Muscle of leg (tissue), 11 donors: ENCODE results near the gene TANGO2. TPM values are rescaled to one million over a fixed set of nuclear protein-coding genes. Genes with fewer than 3 reads are reported as not detected.

ENCODE experiments used
- DNase-seq: peaks from one replicate; pipeline ENCODE4 v3.0.0; 2013
- H3K27ac ChIP-seq: one replicate; pipeline ENCODE4 v1.5.1; 2013; ENCODE audit warnings: mild to moderate bottlenecking, low read length, control low read depth
- H3K27me3 ChIP-seq: one replicate; pipeline ENCODE4 v1.6.1; 2013; ENCODE audit warnings: low read length; ENCODE audit not compliant: control insufficient read depth, insufficient read depth
- H3K36me3 ChIP-seq: one replicate; pipeline ENCODE4 v1.6.1; 2013; ENCODE audit warnings: low read length; ENCODE audit not compliant: control insufficient read depth, insufficient read depth
- H3K4me1 ChIP-seq: one replicate; pipeline ENCODE4 v1.6.1; 2013; ENCODE audit warnings: low read length; ENCODE audit not compliant: control insufficient read depth, insufficient read depth
- H3K4me3 ChIP-seq: one replicate; pipeline ENCODE4 v1.5.1; 2013; ENCODE audit warnings: low read length, control low read depth
- H3K9me3 ChIP-seq: replicated peaks from 2 replicates; pipeline ENCODE4 v1.6.1; 2013; ENCODE audit warnings: low read depth, low read length; ENCODE audit not compliant: control insufficient read depth
- WGBS: methylation state at CpG from one replicate; pipeline ENCODE4 v1.1.5; 2013; ENCODE audit warnings: missing lambda C conversion rate; ENCODE audit not compliant: insufficient coverage; 5-methylcytosine and 5-hydroxymethylcytosine counted together
- polyA plus RNA-seq, 8 donors: library from polyadenylated mRNA; unstranded; fragments of 120-200 nt; gene quantifications; one replicate each; pipeline versions ENCODE4 v1.2.1 to v1.2.3, GENCODE V29; 2013; ENCODE audit warnings: inconsistent platforms in 1 of 8, low replicate concordance in 1 of 8; ENCODE audit not compliant: insufficient read length in 8 of 8, insufficient read depth in 1 of 8
- total RNA-seq: library from RNA; stranded (reverse); fragments of 120-200 nt; gene quantifications from one replicate; pipeline ENCODE4 v1.2.4, GENCODE V29; 2013

Gene TANGO2
- total and polyA plus RNA-seq, 9 donors = 7.7 to 11.6 (median 9.1) TPM

DNA sequence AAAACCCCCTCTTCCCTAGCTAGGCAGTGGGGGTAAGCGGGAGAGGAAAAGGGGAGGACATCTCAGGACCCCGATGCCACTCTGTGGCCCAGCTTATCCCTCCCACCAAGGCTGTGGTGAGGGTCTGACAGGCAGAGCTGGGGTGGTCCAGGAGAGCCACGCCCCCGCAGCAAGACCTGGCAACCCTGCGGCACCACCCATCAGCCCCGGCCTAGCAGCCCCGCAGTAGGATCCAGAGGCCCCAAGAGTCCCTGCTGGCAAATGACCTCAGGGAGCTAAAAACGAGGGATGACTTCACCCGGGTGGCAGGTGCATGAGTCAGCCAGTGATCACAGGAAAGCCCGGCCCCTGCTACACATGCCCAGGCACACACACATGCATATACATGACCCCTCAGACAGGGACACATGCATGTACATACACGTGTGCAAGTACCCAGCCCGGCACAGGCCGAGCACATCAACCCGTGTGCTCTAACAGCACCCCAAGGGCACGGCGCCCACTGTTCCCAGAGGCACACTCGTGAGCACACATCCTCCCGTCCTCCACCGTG lies 36.6 kb upstream of the TANGO2 start:
- H3K27ac ChIP-seq = peak overlapping the region; percentile 92
- no peaks in the 10 kb centered on the region for H3K27me3 ChIP-seq
- peaks cover 30% of the 10 kb centered on the region for H3K36me3 ChIP-seq
- no peak overlapping the region for H3K4me3 ChIP-seq
- peaks cover 67% of the 10 kb centered on the region for H3K4me1 ChIP-seq
- no peaks in the 10 kb centered on the region for H3K9me3 ChIP-seq
- DNase-seq = peak; percentile 76
- WGBS = 64% methylated on average over 15 of the region's 19 CpGs

DNA sequence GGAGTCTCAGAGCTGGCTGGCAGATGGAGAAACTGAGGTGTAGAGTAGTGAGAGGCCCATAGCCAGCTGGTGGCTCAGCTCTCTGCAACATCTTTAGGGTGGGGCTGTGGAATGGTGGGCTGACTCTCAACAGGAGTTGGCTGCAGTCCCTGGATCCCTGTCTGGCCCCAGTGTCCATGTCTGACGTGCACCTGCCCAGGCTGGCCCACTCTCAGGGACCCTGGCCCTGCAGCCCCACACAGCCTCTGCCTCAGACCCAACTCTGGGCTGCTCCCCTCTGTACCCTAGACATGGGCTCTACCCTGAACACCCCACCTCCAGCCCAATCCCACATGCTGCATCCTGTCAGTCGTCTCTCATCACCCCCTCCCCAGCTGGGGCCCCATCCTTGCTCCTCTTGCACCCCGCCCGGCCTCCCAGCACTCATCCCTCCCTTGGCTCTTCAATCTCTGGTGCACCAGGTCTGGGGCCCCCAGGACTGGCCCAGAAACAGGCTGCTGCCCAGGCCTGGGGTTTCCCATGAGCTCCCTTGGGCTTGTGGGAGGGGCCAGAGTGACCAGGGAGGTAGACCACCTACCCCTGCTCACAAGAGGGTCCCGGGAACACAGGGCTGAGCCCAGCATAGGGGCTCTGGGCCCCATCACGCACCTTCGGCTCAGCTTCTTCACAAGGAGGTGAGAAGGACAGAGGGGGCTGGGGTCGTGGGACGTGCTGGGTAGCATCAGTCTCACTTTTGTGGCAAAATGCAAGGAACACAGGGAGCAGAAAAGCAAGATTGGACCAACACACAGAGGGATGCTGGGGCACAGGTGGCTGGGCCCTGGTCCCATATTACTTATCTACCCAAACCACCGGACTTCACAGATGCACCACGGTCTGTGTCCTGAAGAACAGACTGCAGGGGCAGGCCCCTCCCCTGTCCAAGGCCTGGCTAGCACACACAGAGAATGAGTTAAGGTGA lies 35.8 kb upstream of the TANGO2 start:
- Histone ChIP-seq H3K27me3 (no peaks in the 10 kb centered on the region), H3K27ac (peak overlapping the region; percentile 92), H3K9me3 (no peaks in the 10 kb centered on the region), H3K4me1 (peaks cover 75% of the 10 kb centered on the region), H3K4me3 (peak overlapping the region; percentile 79), H3K36me3 (peaks cover 22% of the 10 kb centered on the region)
- 74% methylated on average over 8 of the region's 11 CpGs for WGBS
- peak; percentile 39 for DNase-seq

DNA sequence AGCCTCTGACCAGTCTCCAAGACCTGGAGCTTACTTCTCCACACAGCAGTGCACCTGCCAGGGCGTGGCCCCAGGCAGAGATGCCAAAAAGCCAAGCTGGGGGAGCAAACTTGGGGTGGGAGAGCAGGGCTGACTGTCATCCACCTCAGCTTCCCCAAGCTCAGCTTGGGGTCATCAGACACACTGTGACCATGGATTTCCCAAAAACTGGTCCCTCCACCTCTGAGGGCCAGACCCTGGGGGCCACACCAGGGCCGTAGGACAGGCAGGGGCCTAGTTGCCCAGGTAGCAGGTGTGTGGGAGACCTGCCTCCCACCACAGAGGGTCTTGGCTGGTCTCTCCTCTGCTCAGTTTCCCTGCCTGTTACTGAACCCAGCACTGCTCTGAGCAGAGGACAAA lies 34.9 kb upstream of the TANGO2 start:
- Histone ChIP-seq H3K36me3 (peaks cover 13% of the 10 kb centered on the region), H3K4me3 (peak overlapping the region; percentile 79), H3K9me3 (no peaks in the 10 kb centered on the region), H3K4me1 (peaks cover 84% of the 10 kb centered on the region), H3K27ac (peak overlapping the region; percentile 85), H3K27me3 (no peaks in the 10 kb centered on the region)
- DNase-seq = no peak
- 86% methylated on average over 1 of the region's 2 CpGs for WGBS

DNA sequence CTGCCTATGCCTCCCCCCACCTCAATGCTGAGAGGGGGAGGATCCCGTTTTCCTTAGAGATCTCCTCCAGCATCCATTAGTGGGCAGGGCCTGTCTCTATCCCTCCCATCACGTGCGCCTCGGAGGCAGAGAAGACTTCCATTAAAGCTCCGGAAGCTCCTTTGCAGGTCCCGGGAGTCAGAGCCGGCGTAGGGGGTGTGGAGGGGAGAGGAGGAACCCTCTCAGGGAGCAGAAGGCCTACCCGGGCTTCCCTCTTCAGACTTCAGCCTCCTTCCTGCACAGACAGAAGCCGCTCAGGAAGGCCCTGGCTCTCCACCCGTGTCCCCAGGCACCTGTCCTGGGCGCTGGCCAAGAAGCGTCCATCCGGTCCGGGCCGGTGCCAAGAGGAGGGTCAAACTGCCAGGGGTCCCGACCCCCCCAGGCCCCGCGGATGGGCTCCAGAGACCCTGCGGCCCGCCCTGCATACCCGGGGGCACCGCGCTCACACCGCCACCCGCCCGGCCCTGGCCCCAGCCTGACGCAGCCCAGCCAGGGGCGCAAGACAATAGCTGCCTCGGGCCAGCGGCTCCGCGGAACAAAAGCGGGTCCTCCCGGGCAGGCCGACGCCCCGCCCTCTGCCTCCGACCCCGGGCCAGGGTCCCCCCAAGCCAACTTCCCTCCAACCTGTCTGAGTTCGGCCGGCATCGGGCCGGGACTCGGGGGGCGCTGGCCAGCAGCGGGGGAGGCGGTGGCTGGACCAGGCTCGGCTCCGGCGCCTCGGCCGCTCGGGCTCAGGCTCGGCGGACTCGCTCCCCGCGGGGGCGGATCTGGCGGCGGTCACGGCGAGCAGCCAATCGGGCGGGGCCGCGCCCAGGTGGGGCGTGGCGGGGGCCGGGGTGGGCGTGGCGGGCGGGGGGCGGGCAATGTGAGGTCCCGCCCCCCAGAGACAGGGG lies 34.2 kb upstream of the TANGO2 start:
- DNase-seq = peak; percentile 87
- H3K9me3 ChIP-seq = no peaks in the 10 kb centered on the region
- peak overlapping the region; percentile 79 for H3K4me3 ChIP-seq
- peaks cover 6% of the 10 kb centered on the region for H3K36me3 ChIP-seq
- no peaks in the 10 kb centered on the region for H3K27me3 ChIP-seq
- H3K4me1 ChIP-seq = peaks cover 90% of the 10 kb centered on the region
- peak overlapping the region; percentile 85 for H3K27ac ChIP-seq
- under 1% methylated on average over 51 of the region's 76 CpGs for WGBS

DNA sequence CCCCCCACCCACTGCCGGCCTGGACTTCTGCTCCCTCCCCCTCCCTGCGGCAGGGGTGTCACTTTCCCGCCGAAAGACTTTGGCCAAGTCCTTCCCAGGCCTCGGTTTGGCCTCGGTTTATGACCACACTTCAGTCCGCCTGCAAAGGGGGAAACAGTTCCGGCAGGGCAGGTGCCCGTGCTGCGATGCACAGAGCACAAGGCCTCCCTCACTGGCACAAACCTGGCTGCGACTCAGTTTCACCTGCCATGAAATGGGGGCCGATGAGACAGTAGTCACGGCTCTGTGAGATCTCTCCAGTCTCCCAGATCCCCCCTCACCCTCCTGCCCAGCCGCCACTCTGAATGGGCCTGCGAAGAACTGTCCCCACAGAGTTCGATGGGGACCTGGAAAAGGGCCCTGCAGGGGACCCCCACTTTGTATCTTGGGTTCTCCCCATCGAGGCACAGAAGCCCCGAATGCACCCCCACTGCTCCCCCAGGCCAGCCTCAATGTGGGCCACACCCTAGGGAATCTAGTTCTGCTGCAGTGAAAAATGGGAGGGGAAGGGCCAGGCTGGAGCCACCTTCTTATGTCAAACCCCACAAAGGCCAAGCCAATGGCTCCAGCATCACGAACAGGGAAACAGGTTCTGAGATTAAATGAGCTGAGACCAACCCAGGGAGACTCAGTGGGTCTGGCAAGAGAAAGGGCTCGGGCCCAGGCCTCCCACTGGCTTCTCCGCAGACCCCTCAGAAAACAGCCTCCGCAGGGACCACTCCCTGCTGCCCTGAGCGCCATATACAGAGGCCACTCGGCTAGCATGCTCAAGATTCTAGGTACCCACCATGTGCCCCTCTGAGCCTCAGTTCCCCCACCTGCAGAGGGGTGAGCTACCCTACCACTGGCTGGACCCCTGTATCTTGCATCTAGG lies 33.3 kb upstream of the TANGO2 start:
- peak overlapping the region; percentile 55 for H3K27ac ChIP-seq
- H3K9me3 ChIP-seq = no peaks in the 10 kb centered on the region
- 51% methylated on average over 21 of the region's 24 CpGs for WGBS
- no peak for DNase-seq
- H3K4me1 ChIP-seq = peaks cover 91% of the 10 kb centered on the region
- H3K27me3 ChIP-seq = no peaks in the 10 kb centered on the region
- no peak overlapping the region for H3K4me3 ChIP-seq
- no peaks in the 10 kb centered on the region for H3K36me3 ChIP-seq

DNA sequence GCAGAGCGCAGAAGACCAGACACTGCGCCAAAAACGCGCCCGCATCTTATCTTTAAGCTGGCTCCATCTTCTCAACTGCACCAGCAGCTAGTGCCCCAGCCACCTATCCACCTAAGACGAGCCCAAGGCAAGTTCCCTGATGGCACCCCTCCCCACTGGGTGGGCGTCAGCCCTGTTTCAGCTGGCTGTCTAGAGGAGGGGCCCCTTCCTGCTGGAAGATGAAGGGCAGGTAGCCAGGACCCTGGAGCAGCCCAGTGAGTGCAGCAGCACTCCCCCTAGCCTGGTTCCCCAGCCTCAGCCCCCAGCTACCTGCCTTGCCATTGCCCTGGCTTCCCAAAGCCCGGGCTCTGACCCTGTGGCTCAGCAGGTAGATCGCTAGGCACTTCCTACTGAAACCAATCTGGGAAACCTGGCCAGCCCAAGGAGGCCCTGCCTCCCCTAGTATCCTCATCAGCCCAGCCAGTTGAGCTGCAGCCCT lies 32.5 kb upstream of the TANGO2 start:
- DNase-seq = no peak
- 89% methylated on average over 7 of the region's 9 CpGs for WGBS
- Histone ChIP-seq H3K27ac (no peak overlapping the region), H3K4me3 (no peak overlapping the region), H3K36me3 (no peaks in the 10 kb centered on the region), H3K4me1 (peaks cover 91% of the 10 kb centered on the region), H3K9me3 (no peaks in the 10 kb centered on the region), H3K27me3 (no peaks in the 10 kb centered on the region)

DNA sequence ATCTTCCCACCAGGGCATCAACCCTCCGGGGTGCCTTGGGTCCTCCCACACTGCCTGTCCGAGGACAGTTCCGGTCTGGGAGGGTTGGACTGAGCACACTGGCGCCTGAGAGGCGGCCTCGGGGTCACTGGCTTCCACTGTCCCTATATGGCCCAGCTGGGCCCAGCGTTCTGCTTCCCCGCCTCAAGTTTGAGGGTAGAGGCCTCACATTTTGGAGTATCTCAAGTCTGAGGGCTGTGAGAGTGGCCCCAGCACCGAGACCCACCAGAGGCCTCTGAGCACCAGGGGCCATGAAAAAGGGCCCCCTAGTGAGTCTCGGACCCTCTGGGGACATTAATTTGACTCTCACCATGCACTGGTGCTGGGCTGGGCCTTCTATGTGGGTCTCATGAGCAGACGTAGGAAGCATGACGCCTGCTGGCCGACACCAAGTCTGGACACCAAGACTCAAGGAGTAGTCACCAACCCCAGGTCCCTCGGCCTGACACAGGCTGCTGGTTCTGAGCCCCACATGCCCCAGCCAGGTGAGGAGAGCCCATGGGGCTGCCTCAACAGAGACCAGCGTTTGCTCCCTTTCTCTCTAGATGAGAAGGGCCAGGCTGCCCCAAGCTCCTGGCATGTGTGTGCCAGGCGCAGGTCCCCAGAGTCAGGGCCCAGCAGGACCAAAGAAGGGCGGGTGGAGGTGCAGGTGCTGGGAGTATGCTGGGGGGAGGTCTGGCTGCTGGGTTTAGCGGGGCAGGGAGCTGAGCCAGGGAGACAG lies 31.8 kb upstream of the TANGO2 start:
- H3K9me3 ChIP-seq = no peaks in the 10 kb centered on the region
- no peak overlapping the region for H3K27ac ChIP-seq
- DNase-seq = no peak
- H3K4me3 ChIP-seq = no peak overlapping the region
- peaks cover 85% of the 10 kb centered on the region for H3K4me1 ChIP-seq
- 70% methylated on average over 13 of the region's 18 CpGs for WGBS
- H3K36me3 ChIP-seq = no peaks in the 10 kb centered on the region
- H3K27me3 ChIP-seq = no peaks in the 10 kb centered on the region

DNA sequence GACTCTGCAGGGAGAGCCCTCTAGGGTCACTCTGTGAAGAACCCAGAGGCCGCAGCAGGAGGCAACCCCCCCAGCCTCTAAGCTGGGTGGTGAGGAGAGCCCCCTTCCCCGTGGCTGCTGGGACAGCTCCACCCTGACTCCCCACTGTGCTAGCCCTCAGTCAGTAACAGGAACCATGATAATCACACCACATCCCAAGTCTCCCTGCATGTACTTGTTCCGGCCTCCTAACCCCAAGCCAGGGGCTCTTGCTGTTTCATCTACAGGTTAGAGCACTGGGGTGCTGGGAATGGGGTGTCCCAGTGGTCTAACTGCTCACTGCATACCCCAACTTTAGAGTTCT lies 31.2 kb upstream of the TANGO2 start:
- no peak overlapping the region for H3K4me3 ChIP-seq
- no peaks in the 10 kb centered on the region for H3K36me3 ChIP-seq
- no peaks in the 10 kb centered on the region for H3K27me3 ChIP-seq
- H3K27ac ChIP-seq = no peak overlapping the region
- DNase-seq = no peak
- 100% methylated on average over 1 of the region's 3 CpGs for WGBS
- H3K4me1 ChIP-seq = peaks cover 80% of the 10 kb centered on the region
- no peaks in the 10 kb centered on the region for H3K9me3 ChIP-seq

DNA sequence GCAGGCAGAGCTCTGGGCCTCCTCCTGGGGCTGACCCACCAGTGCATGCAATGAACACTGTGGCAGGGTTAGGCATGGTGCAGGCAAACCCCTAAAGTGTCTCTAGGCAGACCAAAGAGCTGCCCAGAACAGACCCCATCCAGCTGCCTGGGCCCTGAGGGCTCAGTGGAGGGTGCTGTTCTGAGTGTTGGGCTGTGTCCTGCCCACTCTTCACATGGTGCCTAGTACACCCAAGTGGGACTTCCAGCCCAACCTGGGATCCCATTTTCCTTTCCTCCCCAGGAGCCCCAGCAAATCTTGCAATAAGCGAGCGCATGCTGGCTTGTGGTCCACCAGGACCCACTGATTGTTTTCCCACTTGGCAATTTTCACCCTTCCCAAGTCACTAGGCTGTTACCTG lies 30.7 kb upstream of the TANGO2 start:
- Histone ChIP-seq H3K9me3 (no peaks in the 10 kb centered on the region), H3K27me3 (no peaks in the 10 kb centered on the region), H3K4me1 (peaks cover 80% of the 10 kb centered on the region), H3K36me3 (no peaks in the 10 kb centered on the region), H3K27ac (no peak overlapping the region), H3K4me3 (no peak overlapping the region)
- WGBS = 77% methylated on average over 2 of the region's 2 CpGs
- no peak for DNase-seq
